Measurements from ENCODE around the gene PPFIBP1. TPM values are rescaled to one million over a fixed set of nuclear protein-coding genes. Genes with fewer than 3 reads are reported as not detected.

PPFIBP1 gene
- total and polyA plus RNA-seq, 2 of the 13 experiments (the other 11 are each of a cell fraction or from before 2014, with no cell fraction given) = 16.2 to 21.8 TPM

- TF ChIP-seq ZNF512B (CRISPR knock-in tag; IDR thresholded peaks at IDR 0.05; ENCODE audit: borderline replicate concordance) (no peak), SMARCC2 (IDR thresholded peaks at IDR 0.05) (no peak), GMEB1 (CRISPR knock-in tag; IDR thresholded peaks at IDR 0.05; ENCODE audit: borderline replicate concordance) (no peak), MAFK (conservative IDR thresholded peaks at IDR 0.05 in 1 of 2, IDR thresholded peaks at IDR 0.05 in 1 of 2; ENCODE audit: low read length in 2 of 2) (0 out of 4 replicates have a peak, but pooled peaks of 1 of the 2 experiments have one; percentile 1), ZBTB1 (CRISPR knock-in tag; IDR thresholded peaks at IDR 0.05; ENCODE audit: borderline replicate concordance) (no peak), SMYD3 (CRISPR knock-in tag; IDR thresholded peaks at IDR 0.05) (no peak), ATM (IDR thresholded peaks at IDR 0.05; ENCODE audit: borderline replicate concordance) (no peak), HINFP (CRISPR knock-in tag; IDR thresholded peaks at IDR 0.05; ENCODE audit: low read depth) (no peak), PRDM10 (CRISPR knock-in tag; IDR thresholded peaks at IDR 0.05; ENCODE audit: low read depth) (no peak), THAP7 (CRISPR knock-in tag; IDR thresholded peaks at IDR 0.05) (no peak), ZNF569 (CRISPR knock-in tag; IDR thresholded peaks at IDR 0.05; ENCODE audit: borderline replicate concordance) (no peak), MYNN (CRISPR knock-in tag; IDR thresholded peaks at IDR 0.05; ENCODE audit: low read depth) (no peak), HNF4G (IDR thresholded peaks at IDR 0.05; ENCODE audit: borderline replicate concordance, low read depth, low read length) (no peak), HNF4G (CRISPR knock-in tag; IDR thresholded peaks at IDR 0.05; ENCODE audit: borderline replicate concordance, low read depth) (no peak), ELK4 (CRISPR knock-in tag; IDR thresholded peaks at IDR 0.05; ENCODE audit: borderline replicate concordance) (no peak)
Measured at GRCh38 chr12:27523642-27524493, at the start of gene PPFIBP1 (continued).
